GM12891 (cell line): Measurements from ENCODE around the gene SLC35G1.

Experiments
- PAX5 ChIP-seq: IDR thresholded peaks from 2 replicates; pipeline ENCODE4 v1.6.1; 2011; ENCODE audit warnings: low read length, moderate library complexity, mild to moderate bottlenecking; ENCODE audit not compliant: insufficient read depth, severe bottlenecking
- POLR2A ChIP-seq: IDR thresholded peaks from 2 replicates; pipeline ENCODE4 v1.6.1; 2011; ENCODE audit warnings: low read depth, low read length, control low read depth
- POLR2AphosphoS5 ChIP-seq: IDR thresholded peaks from 2 replicates; pipeline ENCODE4 v1.6.1; 2011; ENCODE audit warnings: low read depth, low read length, control low read depth
- POU2F2 ChIP-seq: IDR thresholded peaks from 2 replicates; pipeline ENCODE4 v1.6.1; 2011; ENCODE audit warnings: low read depth, mild to moderate bottlenecking, control low read depth, low read length, moderate library complexity
- SPI1 ChIP-seq: IDR thresholded peaks from 2 replicates; pipeline ENCODE4 v1.6.1; 2011; ENCODE audit warnings: low read depth, low read length, control low read depth
- TAF1 ChIP-seq: IDR thresholded peaks from 2 replicates; pipeline ENCODE4 v1.6.1; 2011; ENCODE audit warnings: low read depth, low read length, control low read depth

DNA sequence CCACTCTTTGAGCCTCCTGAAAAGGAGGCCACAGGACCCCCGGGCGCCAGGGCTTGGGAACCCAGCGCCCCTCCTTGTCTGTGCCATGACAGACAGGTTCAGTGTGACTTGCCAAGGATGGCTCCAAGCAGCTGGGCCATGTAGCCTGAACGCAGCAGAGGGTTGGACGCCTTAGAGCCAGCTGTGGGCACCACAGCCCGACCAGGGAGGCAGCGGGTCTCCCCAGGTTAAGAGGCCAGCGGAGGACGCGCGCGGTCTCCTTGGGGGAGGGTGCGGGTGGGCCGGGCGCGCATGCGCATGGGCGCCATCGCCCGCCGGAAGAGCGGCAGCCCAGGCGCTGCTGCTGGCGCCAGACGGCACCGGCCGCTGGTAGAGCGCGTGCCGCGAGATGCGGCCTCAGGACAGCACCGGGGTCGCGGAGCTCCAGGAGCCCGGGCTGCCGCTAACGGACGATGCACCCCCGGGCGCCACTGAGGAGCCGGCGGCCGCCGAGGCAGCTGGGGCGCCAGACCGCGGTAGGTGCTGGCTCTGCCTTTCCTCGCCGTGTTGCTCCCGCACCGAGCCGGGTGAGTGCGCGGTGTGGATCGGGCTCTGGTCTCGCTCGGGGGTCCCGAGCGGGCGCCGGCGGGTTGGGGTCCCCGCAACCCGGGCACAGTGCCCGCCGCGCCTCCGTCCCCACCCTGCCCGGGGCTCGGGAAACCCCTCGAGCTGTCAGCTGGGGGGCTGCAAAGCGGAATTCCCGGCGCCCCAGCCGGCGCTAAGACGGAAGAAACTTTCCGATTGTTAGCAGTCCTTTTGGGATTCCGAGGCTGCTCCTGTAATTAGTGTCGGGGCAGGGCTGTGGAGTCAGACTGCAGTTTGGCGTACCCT lies at the start of gene SLC35G1:
- TF ChIP-seq POLR2AphosphoS5 (peak; percentile 65), SPI1 (no peak), TAF1 (no peak; the same call in 1 of the 2 replicates), POLR2A (peak; percentile 80), POU2F2 (no peak), PAX5 (no peak)
